Measurements from ENCODE around the gene STARD10.

Gene STARD10

GRCh38 chr11:72781063-72781312 is 12.9 kb downstream of the STARD10 start:
- H3K27ac ChIP-seq (ENCODE audit: insufficient read depth, low read length, poor library complexity, severe bottlenecking): no peak overlapping the region
- DNase-seq: no peak
- H3K9me3 ChIP-seq (ENCODE audit: control insufficient read depth, low read length): no peaks in the 10 kb centered on the region
- peak overlapping the region; percentile 74 for H3K4me3 ChIP-seq (ENCODE audit: insufficient read depth, low read depth, low read length, poor library complexity, severe bottlenecking)
- peaks cover 21% of the 10 kb centered on the region for H3K4me1 ChIP-seq (ENCODE audit: control insufficient read depth, insufficient read depth, low read length, poor library complexity, severe bottlenecking)
- no peaks in the 10 kb centered on the region for H3K27me3 ChIP-seq (replicated peaks; ENCODE audit: control insufficient read depth, insufficient read depth, low read length, poor library complexity, severe bottlenecking)
- no peaks in the 10 kb centered on the region for H3K36me3 ChIP-seq (ENCODE audit: control insufficient read depth, insufficient read depth, low read length)

- peak overlapping the region; percentile 74 for H3K4me3 ChIP-seq (ENCODE audit: insufficient read depth, low read depth, low read length, poor library complexity, severe bottlenecking)
- H3K36me3 ChIP-seq (ENCODE audit: control insufficient read depth, insufficient read depth, low read length): no peaks in the 10 kb centered on the region
- H3K27ac ChIP-seq (ENCODE audit: insufficient read depth, low read length, poor library complexity, severe bottlenecking): no peak overlapping the region
- H3K27me3 ChIP-seq (replicated peaks; ENCODE audit: control insufficient read depth, insufficient read depth, low read length, poor library complexity, severe bottlenecking): no peaks in the 10 kb centered on the region
- DNase-seq: no peak
- peaks cover 21% of the 10 kb centered on the region for H3K4me1 ChIP-seq (ENCODE audit: control insufficient read depth, insufficient read depth, low read length, poor library complexity, severe bottlenecking)
- no peaks in the 10 kb centered on the region for H3K9me3 ChIP-seq (ENCODE audit: control insufficient read depth, low read length)
Observed at GRCh38 chr11:72780296-72781062, 13.4 kb downstream of the STARD10 start.

- no peaks in the 10 kb centered on the region for H3K27me3 ChIP-seq (replicated peaks; ENCODE audit: control insufficient read depth, insufficient read depth, low read length, poor library complexity, severe bottlenecking)
- H3K4me1 ChIP-seq (ENCODE audit: control insufficient read depth, insufficient read depth, low read length, poor library complexity, severe bottlenecking): peaks cover 21% of the 10 kb centered on the region
- no peak overlapping the region for H3K27ac ChIP-seq (ENCODE audit: insufficient read depth, low read length, poor library complexity, severe bottlenecking)
- H3K9me3 ChIP-seq (ENCODE audit: control insufficient read depth, low read length): no peaks in the 10 kb centered on the region
- H3K36me3 ChIP-seq (ENCODE audit: control insufficient read depth, insufficient read depth, low read length): no peaks in the 10 kb centered on the region
- no peak overlapping the region for H3K4me3 ChIP-seq (ENCODE audit: insufficient read depth, low read depth, low read length, poor library complexity, severe bottlenecking)
- no peak for DNase-seq
Observed at GRCh38 chr11:72779495-72780128, 14.2 kb downstream of the STARD10 start.

- Histone ChIP-seq H3K9me3 (ENCODE audit: control insufficient read depth, low read length) (no peaks in the 10 kb centered on the region), H3K27ac (ENCODE audit: insufficient read depth, low read length, poor library complexity, severe bottlenecking) (no peak overlapping the region), H3K27me3 (replicated peaks; ENCODE audit: control insufficient read depth, insufficient read depth, low read length, poor library complexity, severe bottlenecking) (no peaks in the 10 kb centered on the region), H3K4me3 (ENCODE audit: insufficient read depth, low read depth, low read length, poor library complexity, severe bottlenecking) (no peak overlapping the region), H3K36me3 (ENCODE audit: control insufficient read depth, insufficient read depth, low read length) (no peaks in the 10 kb centered on the region), H3K4me1 (ENCODE audit: control insufficient read depth, insufficient read depth, low read length, poor library complexity, severe bottlenecking) (peaks cover 21% of the 10 kb centered on the region)
- no peak for DNase-seq
Observed at GRCh38 chr11:72778535-72779494, 15.0 kb downstream of the STARD10 start.

- no peak for DNase-seq
- H3K4me3 ChIP-seq (ENCODE audit: insufficient read depth, low read depth, low read length, poor library complexity, severe bottlenecking): no peak overlapping the region
- H3K36me3 ChIP-seq (ENCODE audit: control insufficient read depth, insufficient read depth, low read length): no peaks in the 10 kb centered on the region
- H3K9me3 ChIP-seq (ENCODE audit: control insufficient read depth, low read length): no peaks in the 10 kb centered on the region
- no peak overlapping the region for H3K27ac ChIP-seq (ENCODE audit: insufficient read depth, low read length, poor library complexity, severe bottlenecking)
- peaks cover 21% of the 10 kb centered on the region for H3K4me1 ChIP-seq (ENCODE audit: control insufficient read depth, insufficient read depth, low read length, poor library complexity, severe bottlenecking)
- no peaks in the 10 kb centered on the region for H3K27me3 ChIP-seq (replicated peaks; ENCODE audit: control insufficient read depth, insufficient read depth, low read length, poor library complexity, severe bottlenecking)
Observed at GRCh38 chr11:72777755-72778278, 16.0 kb downstream of the STARD10 start.

- Histone ChIP-seq H3K4me1 (ENCODE audit: control insufficient read depth, insufficient read depth, low read length, poor library complexity, severe bottlenecking) (peaks cover 16% of the 10 kb centered on the region), H3K36me3 (ENCODE audit: control insufficient read depth, insufficient read depth, low read length) (no peaks in the 10 kb centered on the region), H3K4me3 (ENCODE audit: insufficient read depth, low read depth, low read length, poor library complexity, severe bottlenecking) (no peak overlapping the region), H3K9me3 (ENCODE audit: control insufficient read depth, low read length) (no peaks in the 10 kb centered on the region), H3K27me3 (replicated peaks; ENCODE audit: control insufficient read depth, insufficient read depth, low read length, poor library complexity, severe bottlenecking) (no peaks in the 10 kb centered on the region), H3K27ac (ENCODE audit: insufficient read depth, low read length, poor library complexity, severe bottlenecking) (no peak overlapping the region)
- DNase-seq: no peak
Observed at GRCh38 chr11:72776844-72777754, 16.7 kb downstream of the STARD10 start.

- Histone ChIP-seq H3K4me1 (ENCODE audit: control insufficient read depth, insufficient read depth, low read length, poor library complexity, severe bottlenecking) (peaks cover 13% of the 10 kb centered on the region), H3K27me3 (replicated peaks; ENCODE audit: control insufficient read depth, insufficient read depth, low read length, poor library complexity, severe bottlenecking) (no peaks in the 10 kb centered on the region), H3K4me3 (ENCODE audit: insufficient read depth, low read depth, low read length, poor library complexity, severe bottlenecking) (no peak overlapping the region), H3K27ac (ENCODE audit: insufficient read depth, low read length, poor library complexity, severe bottlenecking) (no peak overlapping the region), H3K9me3 (ENCODE audit: control insufficient read depth, low read length) (no peaks in the 10 kb centered on the region), H3K36me3 (ENCODE audit: control insufficient read depth, insufficient read depth, low read length) (no peaks in the 10 kb centered on the region)
- DNase-seq: no peak
Observed at GRCh38 chr11:72776117-72776843, 17.6 kb downstream of the STARD10 start.

- no peak for DNase-seq
- no peaks in the 10 kb centered on the region for H3K27me3 ChIP-seq (replicated peaks; ENCODE audit: control insufficient read depth, insufficient read depth, low read length, poor library complexity, severe bottlenecking)
- no peaks in the 10 kb centered on the region for H3K36me3 ChIP-seq (ENCODE audit: control insufficient read depth, insufficient read depth, low read length)
- no peak overlapping the region for H3K27ac ChIP-seq (ENCODE audit: insufficient read depth, low read length, poor library complexity, severe bottlenecking)
- H3K4me1 ChIP-seq (ENCODE audit: control insufficient read depth, insufficient read depth, low read length, poor library complexity, severe bottlenecking): peaks cover 6% of the 10 kb centered on the region
- no peaks in the 10 kb centered on the region for H3K9me3 ChIP-seq (ENCODE audit: control insufficient read depth, low read length)
- no peak overlapping the region for H3K4me3 ChIP-seq (ENCODE audit: insufficient read depth, low read depth, low read length, poor library complexity, severe bottlenecking)
Observed at GRCh38 chr11:72775288-72776110, 18.3 kb downstream of the STARD10 start.
